SK-N-MC (cell line): ENCODE data around the gene VGLL4.

Experiments used
- EZH2 ChIP-seq: fragments of 200-600 bp; sonication (generic); IDR thresholded peaks from one replicate; pipeline ENCODE4 v1.6.1; 2017; ENCODE audit warnings: antibody characterized with exemption
- FOXP2 ChIP-seq: optimal IDR thresholded peaks from 2 replicates; pipeline ENCODE3; 2011; ENCODE audit warnings: mild to moderate bottlenecking, moderate library complexity; ENCODE audit not compliant: insufficient read depth; ENCODE audit errors: extremely low read length, control extremely low read depth
- POLR2AphosphoS5 ChIP-seq: IDR thresholded peaks from 2 replicates; pipeline ENCODE4 v1.6.1; 2012; ENCODE audit warnings: mild to moderate bottlenecking, low read depth, low read length, borderline replicate concordance

DNA sequence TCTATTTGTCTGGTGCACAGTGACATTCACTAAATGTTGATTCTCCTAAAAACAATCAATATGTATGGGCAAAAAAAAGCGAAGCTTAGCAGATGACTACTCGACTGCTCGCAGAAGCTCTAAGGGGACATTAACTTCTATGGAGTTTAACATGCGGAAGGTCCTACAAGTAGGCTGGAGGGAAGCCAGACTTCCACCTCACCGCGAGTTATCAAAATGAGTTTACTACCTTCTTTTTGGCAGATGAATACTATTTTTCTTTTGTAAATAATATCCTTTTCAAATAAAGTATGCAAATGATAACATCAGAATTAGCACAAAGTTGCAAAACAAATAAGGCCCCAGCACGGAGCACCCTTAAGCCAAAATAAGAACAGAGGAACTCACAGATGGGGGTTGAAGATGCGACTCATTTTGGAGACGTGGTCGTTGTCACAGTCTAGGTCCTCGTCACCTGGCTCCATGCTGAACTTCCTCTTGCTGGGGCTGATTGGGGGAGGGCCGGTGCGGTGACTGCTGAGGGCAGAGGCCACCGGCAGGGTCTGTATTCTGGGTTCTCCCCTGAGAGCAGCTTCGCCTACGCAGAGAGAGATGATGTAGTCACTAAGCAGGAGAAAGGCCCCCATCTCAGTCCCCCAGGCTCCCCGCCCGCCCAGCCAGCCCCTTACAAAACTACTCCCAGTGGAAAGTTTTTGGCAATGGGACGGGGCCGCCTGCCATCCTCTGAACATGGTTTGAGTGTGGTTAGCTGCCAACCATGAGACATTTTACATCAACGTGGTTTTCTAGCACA is 42.1 kb downstream of the VGLL4 start:
- TF ChIP-seq POLR2AphosphoS5 (no peak), EZH2 (no peak), FOXP2 (no peak)
